HepG2 (cell line): Measurements from ENCODE around the gene AEN. TPM values are rescaled to one million over a fixed set of nuclear protein-coding genes. Genes with fewer than 3 reads are reported as not detected.
A peak's percentile ranks its signal among the peaks of the same experiment; 100 is the strongest.

Experiments
- ATAC-seq: fragments of 200-7000 bp; cut with Tn5 transposase; 3 replicates; pipeline ENCODE4 v1.9.1; 2020; ENCODE audit warnings: mild to moderate bottlenecking, moderate library complexity
- BruUV-seq: library from RNA; stranded (reverse); fragments of 400-500 nt; replicated peaks from 2 replicates; lab custom pipeline; 2021; lab: Mats Ljungman, UMichigan
- CTCF ChIA-PET: fragments of 300-600 bp; formaldehyde crosslinking; extraction: SDS; loops from one replicate; lab custom pipeline; 2021; ENCODE audit warnings: low total read pairs, inconsistent platforms, low intra/inter-chr PET ratio; lab: Yijun Ruan, JAX
- POLR2A ChIA-PET: fragments of 350-600 bp; sonication (Branson Sonifier 250); formaldehyde crosslinking; loops from one replicate; lab custom pipeline; 2020; ENCODE audit warnings: antibody characterized with exemption, inconsistent platforms; lab: Yijun Ruan, JAX
- DNase-seq: peaks from one replicate; pipeline ENCODE4 v3.0.0-alpha.2; 2015; ENCODE audit warnings: low spot score
- FAIRE-seq: peaks from 3 replicates; lab custom pipeline; 2011; peaks lifted over from hg19 to GRCh38; lab: Jason Lieb, UNC
- H2AFZ ChIP-seq: one replicate; pipeline ENCODE4 v1.6.1; 2011; ENCODE audit warnings: low read length, inconsistent platforms
- H3K27ac ChIP-seq: fragments of 300-600 bp; 3 replicates; pipeline ENCODE4 v1.8.0; 2011; ENCODE audit warnings: mixed run types, mild to moderate bottlenecking, mixed read lengths, low read length, inconsistent platforms; ENCODE audit not compliant: insufficient read depth; ENCODE audit errors: extremely low read length
- H3K27me3 ChIP-seq, 2 experiments: fragments of 200-600 bp in 1 of 2; 2 replicates in 1 of 2; 3 replicates in 1 of 2; pipeline versions ENCODE4 v1.6.0 to v1.8.0; 2011; ENCODE audit warnings: low read length in 2 of 2, mild to moderate bottlenecking in 2 of 2, moderate library complexity in 2 of 2, inconsistent platforms in 1 of 2; ENCODE audit not compliant: insufficient read depth in 2 of 2, control insufficient read depth in 1 of 2
- H3K36me3 ChIP-seq, 2 experiments: fragments of 200-600 bp in 1 of 2; replicated peaks in 1 of 2; 2 replicates in 1 of 2; 3 replicates in 1 of 2; pipeline versions ENCODE4 v1.5.1 to v1.8.0; 2011; ENCODE audit warnings: low read length in 2 of 2, inconsistent platforms in 1 of 2; ENCODE audit not compliant: insufficient read depth in 2 of 2, control insufficient read depth in 1 of 2
- H3K4me1 ChIP-seq: 2 replicates; pipeline ENCODE4 v1.5.1; 2012; ENCODE audit warnings: low read length, inconsistent platforms; ENCODE audit not compliant: insufficient read depth
- H3K4me2 ChIP-seq: 2 replicates; pipeline ENCODE4 v1.6.0; 2011; ENCODE audit warnings: low read depth, low read length, inconsistent platforms
- H3K4me3 ChIP-seq, 3 experiments: fragments of 200-600 bp in 1 of 3; sonication (generic), shearing (Covaris generic) in 1 of 3; replicated peaks in 1 of 3; 2 replicates each; pipeline ENCODE4 v1.5.1; 2011 to 2016; ENCODE audit warnings: low read length in 3 of 3, inconsistent platforms in 2 of 3, low read depth in 2 of 3, mild to moderate bottlenecking in 2 of 3, control low read depth in 1 of 3, mixed read lengths in 1 of 3; ENCODE audit not compliant: insufficient read depth in 1 of 3
- H3K79me2 ChIP-seq: one replicate; pipeline ENCODE4 v1.6.1; 2011; ENCODE audit warnings: low read length, inconsistent platforms; ENCODE audit not compliant: insufficient read depth
- H3K9ac ChIP-seq: 2 replicates; pipeline ENCODE4 v1.6.0; 2011; ENCODE audit warnings: mild to moderate bottlenecking, low read depth, low read length, inconsistent platforms; ENCODE audit not compliant: insufficient read depth
- H3K9me3 ChIP-seq: 2 replicates; pipeline ENCODE4 v1.5.1; 2012; ENCODE audit warnings: mild to moderate bottlenecking, low read length
- H4K20me1 ChIP-seq: 2 replicates; pipeline ENCODE4 v1.6.0; 2011; ENCODE audit warnings: inconsistent platforms, mild to moderate bottlenecking, low read length, moderate library complexity; ENCODE audit not compliant: insufficient read depth
- ASH2L ChIP-seq: fragments of 300-600, 200-600 bp; sonication (generic); IDR thresholded peaks from 2 replicates; pipeline ENCODE4 v1.7.0; 2017; ENCODE audit warnings: low read depth, mild to moderate bottlenecking, moderate library complexity, mixed read lengths, low read length; ENCODE audit not compliant: insufficient read length
- ATF2 ChIP-seq: sonication (generic); formaldehyde crosslinking; IDR thresholded peaks from 2 replicates; pipeline ENCODE4 v1.4.0; 2020; ENCODE audit warnings: missing genetic modification reagents
- ATF5 ChIP-seq: sonication (generic); formaldehyde crosslinking; IDR thresholded peaks from 2 replicates; pipeline ENCODE4 v1.4.0; 2020; ENCODE audit warnings: mild to moderate bottlenecking, low read depth, missing genetic modification reagents
- CTCF ChIP-seq: sonication (generic); formaldehyde crosslinking; IDR thresholded peaks from 2 replicates; pipeline ENCODE4 v1.5.0; 2020; ENCODE audit warnings: mild to moderate bottlenecking, missing genetic modification reagents, moderate library complexity
- DNMT1 ChIP-seq: sonication (generic); formaldehyde crosslinking; IDR thresholded peaks from 2 replicates; pipeline ENCODE4 v1.5.1; 2020; ENCODE audit warnings: mild to moderate bottlenecking, missing genetic modification reagents
- EEA1 ChIP-seq: sonication (generic); formaldehyde crosslinking; IDR thresholded peaks from 2 replicates; pipeline ENCODE4 v1.5.1; 2020; ENCODE audit warnings: mild to moderate bottlenecking, missing genetic modification reagents, borderline replicate concordance
- KLF12 ChIP-seq: sonication (generic); formaldehyde crosslinking; IDR thresholded peaks from 2 replicates; pipeline ENCODE4 v1.4.0; 2020; ENCODE audit warnings: missing genetic modification reagents, borderline replicate concordance
- RBM22 ChIP-seq: fragments of 200-400 bp; formaldehyde crosslinking; optimal IDR thresholded peaks from 2 replicates; pipeline ENCODE3; 2017; ENCODE audit warnings: mild to moderate bottlenecking, low read length, moderate library complexity
- RNF2 ChIP-seq: fragments of 450-650 bp; conservative IDR thresholded peaks from 2 replicates; pipeline ENCODE4 v1.6.1; 2016; ENCODE audit warnings: low read depth
- STAG1 ChIP-seq: sonication (generic); formaldehyde crosslinking; IDR thresholded peaks from 2 replicates; pipeline ENCODE4 v1.4.0; 2020; ENCODE audit warnings: missing genetic modification reagents
- THAP11 ChIP-seq: IDR thresholded peaks from 2 replicates; pipeline ENCODE4 v1.6.1; 2016; ENCODE audit warnings: missing biosample characterization, missing genetic modification reagents
- ZEB1 ChIP-seq: IDR thresholded peaks from 2 replicates; pipeline ENCODE4 v1.6.1; 2012; ENCODE audit warnings: mild to moderate bottlenecking, low read depth, inconsistent platforms; ENCODE audit not compliant: insufficient replicate concordance
- ZFP62 ChIP-seq: sonication (generic); formaldehyde crosslinking; IDR thresholded peaks from 2 replicates; pipeline ENCODE4 v1.4.0; 2020; ENCODE audit warnings: missing genetic modification reagents
- ZNF468 ChIP-seq: sonication (generic); formaldehyde crosslinking; IDR thresholded peaks from 2 replicates; pipeline ENCODE4 v1.8.0; 2022; ENCODE audit warnings: mild to moderate bottlenecking, moderate library complexity, missing genetic modification reagents
- ZNF687 ChIP-seq: sonication (generic); formaldehyde crosslinking; IDR thresholded peaks from 2 replicates; pipeline ENCODE4 v1.5.1; 2020; ENCODE audit warnings: mild to moderate bottlenecking, missing genetic modification reagents, moderate library complexity
- WGBS: methylation state at CpG from one replicate; pipeline ENCODE4 v1.1.6; 2017; ENCODE audit warnings: low lambda C conversion rate; 5-methylcytosine and 5-hydroxymethylcytosine counted together
- in situ Hi-C: cut with HindIII; loops from 2 replicates; pipeline ENCODE4 v1.10.0; 2017; ENCODE audit warnings: low pct_unique_long_range_greater_than_20kb; ENCODE audit not compliant: extremely low pct_ligation_motif_present
- intact Hi-C: fragments of 100-400 bp; cut with micrococcal nuclease; formaldehyde crosslinking; loops from one replicate; pipeline ENCODE4 v1.10.0; 2022; ENCODE audit not compliant: unreplicated experiment
- polyA plus RNA-seq, 8 experiments: library from polyadenylated mRNA; depleted of rRNA in 3 of 8; stranded (reverse) in 7 of 8; unstranded in 1 of 8; fragments of >200 nt; fragmentation: Illumina TruSeq in 4 of 8; extraction: Trizol in 4 of 8; gene quantifications; 2 replicates each; pipeline versions ENCODE4 v1.2.1 to v1.2.3, GENCODE V29; 2011 to 2016; ENCODE audit warnings: low read depth in 4 of 8, missing spikeins in 1 of 8, mixed read lengths in 1 of 8; ENCODE audit not compliant: insufficient read depth in 1 of 8
- total RNA-seq, 5 experiments: library from RNA; depleted of rRNA; stranded (reverse); fragments of >200 nt; fragmentation: Illumina TruSeq; extraction: Trizol; gene quantifications; 2 replicates each; pipeline ENCODE4 v1.2.3, GENCODE V29; 2016; ENCODE audit warnings: low read depth in 1 of 5
- TF ChIP-seq, protein P1 (sequence below): sonication (generic); formaldehyde crosslinking; IDR thresholded peaks from 2 replicates; pipeline ENCODE4 v1.5.0; 2020; ENCODE audit warnings: missing genetic modification reagents

The AEN gene
- total and polyA plus RNA-seq, 2 of the 13 experiments (the other 11 are each of a cell fraction or from before 2014, with no cell fraction given), result 51.3 to 118 TPM

GRCh38 chr15:88664151-88664778 is 43.1 kb downstream of the AEN start:
- POLR2A ChIA-PET, result no interaction called here
- TF ChIP-seq ZEB1, result no peak
- TF ChIP-seq ASH2L, result no peak
- no peak for TF ChIP-seq ZNF687 (CRISPR knock-in tag)
- no peak for TF ChIP-seq KLF12 (CRISPR knock-in tag)
- TF ChIP-seq CTCF (CRISPR knock-in tag), result peak; percentile 55
- TF ChIP-seq EEA1 (CRISPR knock-in tag), result no peak
- TF ChIP-seq ATF5 (CRISPR knock-in tag), result no peak
- TF ChIP-seq ATF2 (CRISPR knock-in tag), result no peak
- TF ChIP-seq RNF2, result no peak
- no peak for TF ChIP-seq ZNF468 (CRISPR knock-in tag)
- no peak for TF ChIP-seq DNMT1
- TF ChIP-seq, protein P1, sequence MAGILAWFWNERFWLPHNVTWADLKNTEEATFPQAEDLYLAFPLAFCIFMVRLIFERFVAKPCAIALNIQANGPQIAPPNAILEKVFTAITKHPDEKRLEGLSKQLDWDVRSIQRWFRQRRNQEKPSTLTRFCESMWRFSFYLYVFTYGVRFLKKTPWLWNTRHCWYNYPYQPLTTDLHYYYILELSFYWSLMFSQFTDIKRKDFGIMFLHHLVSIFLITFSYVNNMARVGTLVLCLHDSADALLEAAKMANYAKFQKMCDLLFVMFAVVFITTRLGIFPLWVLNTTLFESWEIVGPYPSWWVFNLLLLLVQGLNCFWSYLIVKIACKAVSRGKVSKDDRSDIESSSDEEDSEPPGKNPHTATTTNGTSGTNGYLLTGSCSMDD, result no peak
- TF ChIP-seq THAP11 (CRISPR knock-in tag), result no peak
- peak; percentile 44 for TF ChIP-seq STAG1
- no peak for TF ChIP-seq ZFP62 (CRISPR knock-in tag)
- TF ChIP-seq RBM22, result no peak

More at GRCh38 chr15:88664151-88664778, 43.1 kb downstream of the AEN start:
- CTCF ChIA-PET, result no interaction called here
- ATAC-seq (peak; percentile 57), DNase-seq (no peak), FAIRE-seq (no peak)
- no peaks in the 10 kb centered on the region for H3K36me3 ChIP-seq
- no peaks in the 10 kb centered on the region for H3K9me3 ChIP-seq
- peaks cover 2% of the 10 kb centered on the region in 2 experiments; a peak in 2 of 5 replicates for H3K27me3 ChIP-seq
- BruUV-seq, result no TSS peak
- no peak overlapping the region for H3K27ac ChIP-seq
- H3K79me2 ChIP-seq, result no peaks in the 10 kb centered on the region
- 21% methylated on average over 3 of the region's 7 CpGs for WGBS
- H3K4me2 ChIP-seq, result no peak overlapping the region
- H2AFZ ChIP-seq, result no peak overlapping the region
- no peaks in the 10 kb centered on the region for H3K4me1 ChIP-seq
- no peak overlapping the region for H3K9ac ChIP-seq
- no peaks in the 10 kb centered on the region for H4K20me1 ChIP-seq
- H3K4me3 ChIP-seq, result no peak overlapping the region
- in situ Hi-C loops, result loop anchor here (5.0 kb wide), 1 partner anchor 33 kb away; no protein-coding TSS in a partner anchor
- intact Hi-C loops, result no loop called here
